HG02943 (cell line): ENCODE measurements around the gene COL20A1.

ENCODE experiments used
- ATAC-seq: cut with Tn5 transposase; IDR thresholded peaks from one replicate; pipeline ENCODE4 v1.9.1; 2021; ENCODE audit warnings: mild to moderate bottlenecking, low read depth, moderate library complexity; ENCODE audit not compliant: unreplicated experiment

Gene COL20A1

DNA sequence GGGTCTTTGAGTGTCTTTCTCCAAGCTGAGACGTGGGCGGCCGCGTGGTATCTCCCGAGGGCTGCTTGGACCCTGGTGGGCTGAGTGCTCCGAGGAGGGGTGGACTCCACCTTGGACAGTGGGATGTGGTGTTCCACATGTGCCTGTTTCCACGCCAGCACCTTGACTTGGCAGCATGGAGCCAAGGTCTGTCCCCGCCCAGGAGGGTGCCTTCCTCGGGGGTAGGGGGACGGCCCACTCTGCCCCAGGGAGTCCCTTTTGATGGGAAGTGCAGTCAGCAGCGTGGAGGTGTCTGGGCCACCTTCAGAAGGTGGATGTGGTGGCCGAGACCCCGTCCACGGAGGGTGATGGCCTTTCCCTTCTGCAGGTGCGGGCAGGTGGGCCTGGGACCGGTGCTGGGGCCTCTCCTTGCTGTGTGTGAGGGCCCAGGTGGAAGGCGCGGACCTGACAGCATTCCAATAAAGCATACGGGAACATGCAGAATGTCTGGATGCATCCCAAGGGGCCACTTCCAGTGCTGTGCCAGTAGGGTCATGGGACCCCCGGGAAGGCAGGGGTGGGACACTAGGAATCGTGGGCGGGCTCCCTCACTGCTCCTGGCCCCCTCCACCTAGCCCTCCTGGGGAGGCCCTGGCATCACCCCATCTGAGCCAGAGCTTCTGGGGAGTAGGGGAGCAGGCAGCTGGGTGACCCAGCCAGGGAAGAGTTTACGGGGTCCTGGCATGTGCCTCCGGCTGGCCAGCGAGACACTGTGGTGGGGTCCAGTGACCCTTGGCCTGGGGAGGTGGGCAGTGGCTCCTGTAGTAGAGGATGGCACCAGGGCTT, 3.5 kb upstream of the COL20A1 start:
- ATAC-seq: no peak

DNA sequence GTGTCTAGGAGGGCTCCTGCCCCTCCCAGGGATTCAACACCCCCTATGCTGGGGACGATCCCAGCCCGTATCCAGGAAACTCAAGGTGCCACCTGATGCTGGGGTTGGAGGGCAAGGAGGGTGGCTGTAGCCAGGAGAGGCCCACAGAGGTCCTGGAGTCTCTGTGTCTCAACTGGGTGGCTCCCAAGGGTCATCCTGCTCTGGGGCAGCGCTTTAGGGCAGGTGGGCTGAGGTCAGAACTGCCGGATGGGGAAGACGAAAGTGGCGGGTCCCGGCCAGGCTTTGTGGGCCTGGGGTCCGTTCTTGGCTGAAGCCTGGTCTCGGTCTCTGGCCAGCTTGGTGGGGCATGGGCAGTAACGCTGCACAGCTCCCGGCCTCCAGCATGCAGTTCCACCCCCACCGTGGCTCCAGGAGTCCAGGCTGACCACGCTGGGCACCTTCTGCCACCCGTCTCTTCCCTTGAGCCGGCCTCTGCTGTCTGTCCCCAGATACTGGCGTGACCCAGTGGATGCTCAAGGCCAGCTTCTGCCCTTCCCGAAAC, 2.8 kb upstream of the COL20A1 start:
- no peak for ATAC-seq

DNA sequence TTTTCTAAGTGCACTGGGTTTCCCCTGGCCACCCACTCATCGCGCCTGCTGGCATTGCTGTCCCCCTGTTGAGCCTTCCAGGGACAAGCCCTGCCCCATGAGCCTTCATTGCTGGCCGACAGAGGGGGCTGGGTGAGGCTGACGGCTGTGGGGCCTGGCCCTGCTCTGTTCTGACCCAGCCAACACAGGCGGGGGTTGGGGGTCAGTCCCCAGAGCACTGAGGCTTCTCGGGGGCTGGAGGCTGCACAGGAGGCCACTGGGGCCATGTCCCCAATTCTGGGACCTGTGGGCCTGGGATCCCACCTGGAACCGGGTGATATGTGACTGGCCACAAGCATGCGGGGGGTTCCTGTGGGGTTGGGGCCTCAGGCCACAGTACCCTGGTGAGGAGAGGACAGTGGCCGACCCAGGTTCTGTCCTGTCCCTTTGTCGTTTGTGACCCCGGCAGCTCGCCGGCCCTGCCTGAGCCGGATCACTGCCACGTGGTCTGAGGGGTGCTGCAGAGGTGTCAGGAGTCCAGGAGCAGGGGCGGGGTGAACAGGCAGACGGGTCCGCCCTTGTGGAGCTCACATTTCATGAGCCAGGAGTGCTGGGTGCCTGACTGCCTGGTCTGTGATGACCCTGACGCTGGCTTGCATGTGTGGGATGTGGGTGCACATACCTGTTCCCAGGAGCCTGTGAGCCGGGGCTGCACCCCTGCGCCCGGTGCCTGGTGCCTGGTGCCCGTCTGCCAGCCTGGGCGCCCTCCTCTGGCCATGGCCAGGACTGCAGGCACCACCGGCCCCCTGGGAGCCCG, 2.1 kb upstream of the COL20A1 start:
- no peak for ATAC-seq

DNA sequence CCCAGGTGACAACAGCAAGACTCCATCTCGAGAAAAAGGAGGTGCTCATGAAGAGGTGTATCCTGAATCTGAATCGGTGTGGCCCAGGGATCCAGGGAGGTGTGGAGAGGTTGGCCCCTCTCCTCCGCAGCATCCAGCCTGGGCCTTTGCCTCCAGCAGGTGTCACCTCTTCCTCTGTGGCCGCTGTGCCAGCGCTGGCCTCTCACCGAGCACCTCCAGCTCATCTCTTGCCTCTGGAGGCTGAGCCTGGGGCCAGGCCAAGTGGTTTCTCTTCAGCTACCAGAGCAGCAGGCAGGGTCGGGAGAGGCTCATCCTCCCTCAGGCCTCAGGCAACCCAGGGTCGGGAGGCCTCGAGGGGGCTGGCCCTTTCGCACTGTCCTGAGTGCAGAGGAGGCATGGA, 1.2 kb upstream of the COL20A1 start:
- no peak for ATAC-seq

DNA sequence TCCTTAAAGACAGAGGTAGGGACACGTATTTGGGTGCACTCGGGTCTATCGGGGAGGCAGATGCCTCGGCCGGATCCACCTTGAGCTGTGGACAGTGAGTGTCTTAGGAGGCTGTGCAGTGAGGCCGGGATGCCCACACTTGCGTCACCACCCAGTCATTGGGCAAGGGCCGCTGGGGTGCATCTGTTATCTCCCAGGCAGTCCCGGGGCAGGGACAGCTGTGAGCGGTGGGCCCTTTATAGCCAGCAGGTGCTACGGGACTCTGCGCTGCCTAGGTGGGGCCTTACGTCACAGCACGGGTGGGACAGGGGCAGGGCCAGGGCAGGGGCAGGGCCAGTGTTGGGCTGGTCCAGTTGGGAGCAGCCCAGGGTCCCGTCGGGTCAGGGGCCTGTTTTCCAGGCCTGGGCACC, 689 bp upstream of the COL20A1 start:
- ATAC-seq: no peak

DNA sequence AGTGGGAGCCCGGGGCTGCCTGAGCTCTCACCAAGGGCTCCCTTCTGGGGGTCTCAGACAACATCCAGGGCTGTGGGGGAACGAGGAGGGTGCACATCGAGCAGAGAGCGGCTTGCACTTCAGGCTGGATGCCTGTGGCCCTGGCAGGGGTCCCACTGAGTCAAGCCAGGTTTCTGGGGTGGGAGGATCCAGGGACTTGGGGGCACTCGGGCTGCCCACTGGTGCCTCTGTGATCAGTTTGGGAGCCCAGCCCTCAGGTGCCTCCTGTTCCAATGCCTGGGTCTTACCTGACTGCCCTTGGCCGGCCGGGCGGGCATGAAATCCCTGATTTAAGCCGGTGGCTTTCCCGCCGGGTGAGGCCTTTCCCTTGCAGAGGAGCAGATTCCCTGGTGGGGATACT, 470 bp downstream of the COL20A1 start:
- no peak for ATAC-seq

DNA sequence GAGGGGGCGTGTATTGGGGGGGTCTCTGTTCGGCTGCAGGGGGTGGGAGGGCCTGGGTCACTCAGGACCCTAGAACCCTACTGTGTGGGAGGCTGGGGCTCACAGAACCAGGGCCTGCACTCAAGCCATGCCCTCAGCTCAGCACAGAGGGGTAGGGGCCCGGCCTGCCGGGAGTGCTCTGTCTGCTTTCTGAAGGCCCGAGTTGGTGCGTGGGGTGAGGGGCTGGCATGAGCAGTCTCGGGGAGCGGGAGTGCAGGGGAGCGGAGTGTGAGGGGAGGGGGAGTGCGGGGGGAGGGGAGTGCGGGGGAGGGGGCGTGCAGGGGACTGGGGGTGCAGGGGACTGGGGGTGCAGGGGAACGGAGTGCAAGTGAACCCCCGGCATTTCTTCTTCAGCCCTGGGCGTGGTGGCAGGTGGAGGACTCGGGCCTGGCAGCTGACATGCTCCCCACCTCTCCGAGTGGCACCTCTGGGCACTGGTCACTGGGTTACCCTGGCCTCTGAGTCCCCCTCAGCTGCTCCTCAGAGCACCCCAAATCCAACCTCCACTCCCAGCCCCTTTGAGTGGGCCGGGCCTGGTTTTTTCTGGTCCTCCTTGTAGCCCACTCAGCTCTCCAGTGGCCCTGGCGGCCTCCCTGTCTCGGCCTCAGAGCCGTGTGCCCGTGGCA, 1.0 kb downstream of the COL20A1 start:
- no peak for ATAC-seq

DNA sequence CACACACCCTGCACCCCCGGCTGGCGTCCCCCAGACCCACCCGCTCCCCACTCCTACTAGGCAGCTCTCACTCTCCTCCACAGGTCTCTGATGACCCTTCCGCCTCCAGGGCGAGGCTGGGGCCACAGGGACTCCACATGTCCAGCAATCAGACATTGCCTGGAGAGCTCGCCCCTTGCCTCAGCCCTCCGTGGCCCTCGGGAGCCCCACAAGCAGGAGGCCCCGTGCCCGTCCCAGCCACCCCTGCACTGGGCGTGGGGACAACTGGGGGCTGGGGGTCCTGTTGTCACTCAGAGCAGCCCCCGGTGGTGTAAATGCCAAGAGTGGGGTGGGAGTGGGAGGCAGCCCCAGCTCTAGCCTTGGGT, 1.5 kb downstream of the COL20A1 start:
- ATAC-seq: no peak

DNA sequence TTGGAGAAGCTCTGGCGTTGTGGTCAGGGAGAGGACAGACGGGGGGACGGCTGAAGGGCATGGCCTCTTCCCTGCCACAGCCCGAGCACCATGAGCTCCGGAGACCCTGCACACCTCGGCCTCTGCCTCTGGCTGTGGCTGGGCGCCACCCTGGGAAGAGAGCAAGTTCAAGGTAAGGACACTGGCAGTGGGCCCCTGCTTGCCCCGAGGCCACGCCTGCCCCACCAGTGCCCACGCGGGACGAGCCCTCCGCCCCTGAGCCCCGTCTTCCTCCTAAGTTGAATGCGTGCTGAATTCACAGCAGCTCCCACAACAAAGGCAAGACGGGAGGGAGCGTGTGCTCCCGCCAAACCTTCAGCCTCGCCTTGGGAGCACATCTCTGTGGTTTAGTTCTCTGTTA, 2.0 kb downstream of the COL20A1 start:
- no peak for ATAC-seq

DNA sequence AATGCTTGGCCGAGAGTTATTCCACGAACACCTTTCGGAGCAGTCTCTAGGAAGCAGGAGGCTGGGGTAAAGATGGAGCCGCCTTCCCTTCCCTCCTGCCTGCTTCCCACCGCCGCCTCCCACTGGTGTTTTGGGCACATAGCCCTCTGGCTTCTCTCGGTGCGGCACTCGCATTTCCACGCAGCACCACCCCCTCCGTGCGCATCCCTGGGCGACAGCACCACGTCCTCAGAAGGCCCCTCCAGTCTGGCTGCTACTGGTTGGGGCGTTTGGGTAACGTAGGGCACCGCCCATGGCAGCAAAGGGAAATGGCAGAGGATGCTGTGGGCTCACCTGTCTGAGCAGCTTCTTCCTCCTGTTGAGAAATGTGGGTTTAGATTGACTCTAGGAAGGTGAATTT, 2.4 kb downstream of the COL20A1 start:
- ATAC-seq: no peak

DNA sequence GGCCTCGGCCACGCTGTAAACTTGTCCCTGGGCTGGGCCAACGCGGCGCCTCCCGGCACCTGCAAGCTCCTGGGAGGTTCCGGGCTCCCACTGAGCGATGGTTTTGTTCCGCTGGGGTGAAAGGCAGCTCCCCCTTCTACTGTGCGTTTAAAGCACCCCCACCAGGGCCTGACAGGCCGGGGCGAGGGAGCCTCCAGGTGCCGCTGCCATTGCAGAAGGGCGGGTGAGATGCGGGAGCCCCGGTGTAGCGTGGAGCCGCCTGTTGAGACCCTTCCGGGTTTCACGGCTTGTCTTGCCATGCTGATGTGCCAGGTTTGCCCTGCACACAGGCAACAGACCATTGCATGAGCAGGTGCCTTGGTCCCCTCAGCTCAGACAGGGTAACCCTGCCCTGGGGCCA, 2.9 kb downstream of the COL20A1 start:
- no peak for ATAC-seq

DNA sequence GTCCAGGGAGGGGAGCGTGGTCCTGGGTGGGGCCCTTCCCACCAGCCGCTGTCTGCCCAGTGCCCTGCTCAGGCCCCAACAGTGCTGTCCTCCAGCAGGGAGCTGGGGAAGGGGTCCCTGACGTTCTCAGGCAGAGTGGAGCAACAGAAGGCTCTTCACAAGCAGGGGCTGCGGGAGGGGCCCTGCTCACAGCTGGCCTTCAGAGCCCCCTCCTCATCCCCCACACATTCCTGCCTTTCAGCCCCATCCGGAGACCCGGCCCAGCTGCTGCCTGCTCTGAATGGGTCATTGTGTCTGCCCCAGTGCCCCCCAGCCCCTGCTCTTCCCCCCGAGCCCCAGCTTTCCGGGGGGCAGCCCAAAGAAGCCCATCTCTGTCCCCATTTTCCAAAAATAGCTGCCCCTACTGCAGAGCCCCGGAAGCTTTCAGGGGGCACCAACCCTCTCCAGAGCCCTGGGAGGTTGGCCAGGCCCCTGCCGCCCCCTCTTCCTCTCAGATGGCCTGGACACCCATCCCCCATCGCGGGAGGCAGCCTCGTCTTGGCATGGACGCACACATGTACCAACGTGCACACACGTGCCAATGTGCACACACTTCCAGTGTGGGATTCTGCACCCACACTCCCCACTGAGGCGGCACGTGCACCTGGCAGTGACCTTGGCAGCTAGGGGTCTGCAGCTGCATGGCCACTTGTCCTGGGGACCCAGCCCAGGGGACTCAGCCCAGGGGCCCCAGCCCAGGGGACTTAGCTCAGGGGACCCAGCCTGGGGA, 3.7 kb downstream of the COL20A1 start:
- no peak for ATAC-seq

DNA sequence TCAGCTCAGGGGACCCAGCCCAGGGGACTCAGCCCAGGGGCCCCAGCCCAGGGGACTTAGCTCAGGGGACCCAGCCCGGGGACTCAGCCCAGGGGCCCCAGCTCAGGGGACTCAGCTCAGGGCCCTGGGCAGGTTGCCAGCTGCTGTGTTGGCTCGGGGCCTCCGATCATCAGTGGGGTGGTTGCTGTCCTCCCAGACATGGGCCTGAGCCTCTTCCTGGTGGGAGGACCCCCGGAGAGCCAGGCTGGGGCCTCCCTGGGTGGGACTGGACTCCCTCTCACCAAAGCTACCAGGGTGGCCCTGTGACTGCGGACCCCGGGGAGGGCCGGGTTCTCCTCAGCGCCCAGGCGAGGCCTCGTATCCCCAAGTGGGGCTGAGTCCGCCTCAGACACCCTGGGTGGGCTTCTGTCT, 4.4 kb downstream of the COL20A1 start:
- ATAC-seq: no peak

DNA sequence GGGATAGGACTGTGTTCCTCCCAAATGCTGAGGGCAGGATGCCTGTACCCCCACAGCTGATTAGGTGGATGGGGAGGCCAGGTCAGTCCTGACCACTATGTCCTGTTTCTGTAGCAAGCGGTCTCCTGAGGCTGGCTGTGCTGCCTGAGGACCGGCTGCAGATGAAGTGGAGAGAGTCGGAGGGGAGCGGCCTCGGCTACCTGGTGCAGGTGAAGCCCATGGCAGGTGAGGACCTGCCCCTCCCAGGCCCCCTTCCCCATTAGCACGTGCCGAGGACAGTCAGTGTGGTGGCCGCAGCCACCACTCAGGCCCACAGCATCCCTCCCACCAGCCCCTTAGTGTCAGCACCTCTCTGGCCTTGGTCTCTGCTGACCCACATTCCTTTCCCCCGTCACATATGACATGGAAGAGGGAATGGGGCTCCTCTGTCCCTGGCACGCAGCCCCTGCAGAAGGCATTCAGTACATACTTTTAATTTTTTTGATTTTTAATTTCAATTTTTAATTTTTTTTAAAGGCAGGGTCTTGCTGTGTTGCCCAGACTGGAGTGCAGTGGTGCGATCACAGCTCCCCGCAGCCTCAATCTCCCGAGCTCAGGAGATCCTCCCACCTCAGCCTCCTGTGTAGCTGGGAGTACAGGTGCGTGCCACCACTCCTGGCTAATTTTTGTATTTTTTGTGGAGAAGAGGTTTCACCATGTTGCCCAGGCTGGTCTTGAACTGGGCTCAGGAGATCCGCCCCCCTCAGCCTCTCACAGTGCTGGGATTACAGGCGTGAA, 5.0 kb downstream of the COL20A1 start:
- ATAC-seq: no peak

DNA sequence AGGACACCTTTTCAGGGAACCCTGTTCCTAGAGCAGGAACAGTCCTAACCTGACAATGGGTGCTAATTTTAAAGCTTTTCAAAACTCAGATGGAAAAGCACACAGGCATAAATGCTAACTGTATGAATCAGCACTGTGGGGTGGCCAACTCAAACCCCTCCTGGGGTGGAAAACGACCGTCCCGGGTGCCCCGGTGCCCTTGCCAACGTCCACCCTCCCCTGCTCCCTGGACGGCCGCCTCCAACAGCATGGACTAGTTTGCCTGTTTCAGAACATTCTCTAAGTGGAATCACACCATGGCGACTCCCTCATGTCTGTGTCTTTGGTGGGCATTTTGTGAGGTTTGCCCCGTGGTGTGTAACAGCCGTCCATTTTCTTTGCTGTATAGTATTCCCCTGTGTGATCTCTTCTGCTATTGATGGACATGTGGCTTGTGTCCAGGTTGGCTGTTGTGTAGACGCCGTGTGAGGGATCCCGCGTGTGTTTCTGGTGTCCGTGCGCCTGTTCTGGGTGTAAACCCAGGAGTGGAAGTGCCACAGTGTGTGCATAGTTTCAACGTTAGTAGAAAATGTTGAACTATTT, 5.8 kb downstream of the COL20A1 start:
- no peak for ATAC-seq

DNA sequence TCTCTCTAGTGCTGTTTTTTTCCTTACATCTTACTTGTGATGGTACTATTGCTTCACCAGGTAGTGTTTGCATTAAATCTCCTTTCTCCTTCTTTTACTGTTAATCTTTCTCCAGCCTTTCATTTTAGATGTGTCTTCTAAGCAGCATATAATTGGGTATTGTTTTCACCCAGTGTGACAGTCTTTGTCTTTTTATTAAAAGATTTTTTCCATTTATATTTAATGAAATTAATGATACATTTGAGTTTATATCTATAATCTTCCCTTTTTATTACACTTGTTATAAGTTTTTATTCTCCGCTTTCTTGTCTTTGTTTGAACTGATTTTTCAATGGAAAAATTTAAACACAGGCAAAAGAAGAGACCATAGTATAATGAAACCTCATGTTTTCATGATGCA, 8.7 kb downstream of the COL20A1 start:
- ATAC-seq: no peak

DNA sequence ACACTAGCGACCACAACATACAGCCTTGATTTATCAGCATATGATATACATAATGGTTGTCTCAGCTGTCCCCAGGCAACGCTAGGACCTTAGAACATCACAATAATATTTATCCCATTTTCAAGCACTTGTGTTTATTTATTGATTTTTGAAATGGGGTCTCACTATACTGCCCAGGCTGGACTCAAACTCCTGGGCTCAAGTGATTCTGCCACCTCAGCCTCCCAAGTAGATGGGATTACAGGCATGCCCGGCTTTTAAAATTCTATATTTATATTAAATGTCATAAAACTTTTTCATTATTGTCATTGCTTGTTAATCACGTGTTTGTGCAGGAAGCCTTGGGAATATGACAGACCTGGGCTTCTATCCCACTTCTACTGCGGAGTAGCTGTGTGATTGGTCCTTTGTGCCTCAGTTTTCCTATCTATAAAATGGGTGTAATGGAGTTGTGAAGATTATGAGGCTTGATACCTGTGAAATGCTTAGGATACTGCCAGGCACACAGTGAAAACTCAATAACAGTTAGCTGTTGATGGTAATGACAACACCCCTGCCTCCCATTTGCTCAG, 10.2 kb downstream of the COL20A1 start:
- ATAC-seq: no peak

DNA sequence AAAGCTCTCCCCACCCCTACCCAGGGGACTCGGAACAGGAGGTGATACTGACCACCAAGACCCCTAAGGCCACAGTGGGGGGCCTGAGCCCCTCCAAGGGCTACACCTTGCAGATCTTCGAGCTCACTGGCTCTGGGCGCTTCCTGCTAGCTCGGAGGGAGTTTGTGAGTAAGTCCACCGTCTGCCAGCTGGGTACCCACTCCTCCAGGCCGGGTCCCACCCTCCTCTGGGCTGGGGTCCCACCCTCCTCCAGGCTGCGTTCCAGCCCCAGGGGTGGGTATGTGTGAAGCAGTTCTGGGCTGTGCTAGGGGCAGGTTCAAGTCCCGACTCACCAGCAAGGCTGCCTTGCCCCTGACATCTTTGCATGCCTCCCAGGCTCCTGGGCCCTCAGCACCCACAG, 12.4 kb downstream of the COL20A1 start:
- ATAC-seq: no peak
